Measurements from ENCODE around the gene IST1.

The IST1 gene

GRCh38 chr16:71969353-71969752 is 74.0 kb downstream of the IST1 start:
- no peak for DNase-seq

DNA sequence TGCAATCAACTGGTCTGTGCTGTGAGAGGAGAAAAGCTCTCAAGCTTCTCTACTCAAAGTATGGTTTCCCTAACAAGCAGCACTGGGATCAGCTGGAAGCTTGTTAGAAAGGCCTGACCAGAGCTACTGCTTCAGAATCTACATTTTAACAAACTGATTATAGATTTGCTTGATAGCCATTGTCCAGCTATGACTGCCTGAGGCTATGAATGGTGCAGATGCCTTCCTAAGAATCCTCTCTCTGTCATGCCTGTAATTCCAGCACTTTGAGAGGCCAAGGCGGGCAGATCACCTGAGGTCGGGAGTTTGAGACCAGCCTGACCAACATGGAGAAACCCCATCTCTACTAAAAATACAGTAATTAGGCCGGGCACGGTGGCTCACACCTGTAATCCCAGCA is 76.2 kb downstream of the IST1 start:
- DNase-seq: no peak

DNA sequence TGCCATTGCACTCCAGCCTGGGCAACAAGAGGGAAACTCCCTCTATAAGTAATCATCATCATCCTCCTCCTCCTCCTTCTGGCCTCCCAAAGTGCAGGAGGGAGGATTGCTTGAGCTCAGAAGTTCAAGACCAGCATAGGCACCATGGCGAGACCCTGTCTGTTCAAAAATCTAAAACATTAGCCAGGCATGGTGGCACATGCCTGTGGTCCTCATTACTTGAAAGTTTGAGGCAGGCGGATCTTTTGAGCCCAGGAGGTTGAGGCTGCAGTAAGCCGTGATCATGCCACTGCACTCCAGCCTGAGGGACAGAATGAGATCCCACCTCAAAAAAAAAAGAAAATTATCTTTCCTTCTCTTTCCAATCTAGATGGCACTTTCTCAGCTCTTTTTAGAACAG is 77.0 kb downstream of the IST1 start:
- no peak for DNase-seq

- no peak for DNase-seq
Measured at GRCh38 chr16:71973001-71973400, 77.7 kb downstream of the IST1 start.

- DNase-seq: no peak
Measured at GRCh38 chr16:71974068-71974818, 78.9 kb downstream of the IST1 start.

Measured in DMS79 treated with DMSO at 0.1 percent for 48 hours (cell line).